Activated B cell treated with CpG ODN at 0.5 μM for 24 hours (primary cell): Measurements from ENCODE around the gene MCF2L2. TPM values are rescaled to one million over a fixed set of nuclear protein-coding genes. Genes with fewer than 3 reads are reported as not detected.
A peak's percentile ranks its signal among the peaks of the same experiment; 100 is the strongest.
"Not testable (repeated sequence)": the region's sequence is repeated elsewhere in the genome, so short reads cannot be mapped to it uniquely, and the experiment has no call there.

Experiments
- ATAC-seq: fragments of 200-7000 bp; cut with Tn5 transposase; one replicate; pipeline ENCODE4 v1.10.0; 2021; ENCODE audit warnings: low read depth, mild to moderate bottlenecking, moderate library complexity
- CTCF ChIA-PET: fragments of 350-600 bp; sonication (Branson Sonifier 250); formaldehyde crosslinking; loops from one replicate; lab custom pipeline; 2021; ENCODE audit warnings: antibody characterized with exemption; lab: Charles Lee
- POLR2A ChIA-PET: fragments of 350-600 bp; sonication (Branson Sonifier 250); formaldehyde crosslinking; loops from one replicate; lab custom pipeline; 2021; ENCODE audit warnings: antibody characterized with exemption; lab: Charles Lee
- DNase-seq: peaks from one replicate; pipeline ENCODE4 v3.0.0; 2022
- H3K27ac Mint-ChIP-seq: one replicate; pipeline ENCODE4 v1.8.0; 2020; ENCODE audit warnings: mixed read lengths
- H3K27me3 Mint-ChIP-seq: one replicate; pipeline ENCODE4 v1.8.0; 2021; ENCODE audit warnings: mixed read lengths
- H3K36me3 Mint-ChIP-seq: one replicate; pipeline ENCODE4 v1.8.0; 2021; ENCODE audit warnings: low read depth, mixed read lengths
- H3K4me1 Mint-ChIP-seq: one replicate; pipeline ENCODE4 v1.8.0; 2021; ENCODE audit warnings: mixed read lengths
- H3K4me3 Mint-ChIP-seq: one replicate; pipeline ENCODE4 v1.8.0; 2020; ENCODE audit warnings: mild to moderate bottlenecking, mixed read lengths
- H3K9me3 Mint-ChIP-seq: one replicate; pipeline ENCODE4 v1.8.0; 2020; ENCODE audit warnings: mixed read lengths
- CTCF ChIP-seq: fragments of 200-600 bp; IDR thresholded peaks from one replicate; pipeline ENCODE4 v1.8.0; 2022; ENCODE audit warnings: antibody characterized with exemption, mild to moderate bottlenecking
- intact Hi-C: fragments of 100-400 bp; cut with micrococcal nuclease; formaldehyde crosslinking; loops from one replicate; pipeline ENCODE4 v1.15.1; 2024
- total RNA-seq: library from RNA; stranded (reverse); gene quantifications from 2 replicates; pipeline ENCODE4 v1.2.3, GENCODE V29; 2022

Gene MCF2L2
- 1.8 and 2.4 TPM in 2 replicates for total RNA-seq

GRCh38 chr3:183428447-183429211, at the start of gene MCF2L2:
MCF2L2 (minus strand) TSS chr3:183428619; CDS start chr3:183427977, 642 bp downstream.
- ATAC-seq = peak; percentile 88
- no peaks in the 10 kb centered on the region for H3K9me3 Mint-ChIP-seq
- ChIA-PET CTCF (interaction anchor here (1.0 kb wide), 1 partner anchor 338 kb away, joined by 3 read pairs; no protein-coding TSS in a partner anchor), POLR2A (interaction anchor here (1.3 to 1.7 kb wide), 2 partner anchors 19 to 267 kb away, joined by 3 to 7 read pairs; no protein-coding TSS in a partner anchor)
- peaks cover 10% of the 10 kb centered on the region for H3K4me1 Mint-ChIP-seq
- H3K4me3 Mint-ChIP-seq = peak within 1 kb of the TSS; percentile 83
- no peaks in the 10 kb centered on the region for H3K36me3 Mint-ChIP-seq
- intact Hi-C loops = loop anchor here (2.0 kb wide), 1 partner anchor 18 kb away; no protein-coding TSS in a partner anchor
- H3K27me3 Mint-ChIP-seq = peaks cover 19% of the 10 kb centered on the region
- no peak within 1 kb of the TSS for H3K27ac Mint-ChIP-seq
- peak; percentile 68 for DNase-seq
- TF ChIP-seq CTCF = no peak

- no peak for TF ChIP-seq CTCF
- Mint-ChIP-seq H3K27ac (no peak overlapping the region), H3K36me3 (no peaks in the 10 kb centered on the region), H3K4me1 (peaks cover 3% of the 10 kb centered on the region), H3K4me3 (no peak overlapping the region), H3K27me3 (no peaks in the 10 kb centered on the region), H3K9me3 (no peaks in the 10 kb centered on the region)
- ATAC-seq = no peak
- ChIA-PET POLR2A (no interaction called here), CTCF (interaction anchor here (0.8 kb wide), 1 partner anchor 34 kb away, joined by 3 read pairs; no protein-coding TSS in a partner anchor)
- no peak for DNase-seq
- intact Hi-C loops = no loop called here
Observed at GRCh38 chr3:183477801-183478456, 49.5 kb upstream of the MCF2L2 start.

- H3K36me3 Mint-ChIP-seq, ATAC-seq, POLR2A ChIA-PET, H3K4me3 Mint-ChIP-seq, H3K4me1 Mint-ChIP-seq, H3K9me3 Mint-ChIP-seq, intact Hi-C loops, H3K27me3 Mint-ChIP-seq, DNase-seq, H3K27ac Mint-ChIP-seq: not testable (repeated sequence)
- CTCF ChIA-PET = interaction anchor here (0.9 kb wide), 1 partner anchor 85 kb away, joined by 3 read pairs; no protein-coding TSS in a partner anchor
Observed at GRCh38 chr3:183475764-183476162, 47.3 kb upstream of the MCF2L2 start.

- Mint-ChIP-seq H3K27me3 (no peaks in the 10 kb centered on the region), H3K36me3 (no peaks in the 10 kb centered on the region), H3K9me3 (no peaks in the 10 kb centered on the region), H3K4me1 (peaks cover under 1% of the 10 kb centered on the region), H3K27ac (no peak overlapping the region), H3K4me3 (no peak overlapping the region)
- no peak for DNase-seq
- intact Hi-C loops = no loop called here
- POLR2A ChIA-PET = no interaction called here
- no peak for TF ChIP-seq CTCF
- CTCF ChIA-PET = interaction anchor here (0.9 kb wide), 1 partner anchor 85 kb away, joined by 3 read pairs; no protein-coding TSS in a partner anchor
- ATAC-seq = no peak
Observed at GRCh38 chr3:183475016-183475763, 46.8 kb upstream of the MCF2L2 start.

GRCh38 chr3:183473969-183474368, 45.5 kb upstream of the MCF2L2 start:
- H3K4me3 Mint-ChIP-seq = no peak overlapping the region
- no peak overlapping the region for H3K27ac Mint-ChIP-seq
- intact Hi-C loops = no loop called here
- peaks cover 10% of the 10 kb centered on the region for H3K4me1 Mint-ChIP-seq
- TF ChIP-seq CTCF = no peak
- no peaks in the 10 kb centered on the region for H3K9me3 Mint-ChIP-seq
- peaks cover 2% of the 10 kb centered on the region for H3K27me3 Mint-ChIP-seq
- H3K36me3 Mint-ChIP-seq = no peaks in the 10 kb centered on the region
- no peak for ATAC-seq
- no peak for DNase-seq
- ChIA-PET POLR2A (no interaction called here), CTCF (no interaction called here)
